CMK (cell line): ENCODE measurements around the gene MCM9.
A peak's percentile ranks its signal among the peaks of the same experiment; 100 is the strongest.

ENCODE experiments used
- DNase-seq: peaks from one replicate; pipeline ENCODE4 v3.0.0-alpha.2; 2010; ENCODE audit warnings: low read depth

The MCM9 gene

GRCh38 chr6:118864341-118865099 is 70.4 kb downstream of the MCM9 start:
- no peak for DNase-seq

- DNase-seq: no peak
These were observed 72.5 kb downstream of the MCM9 start for GRCh38 chr6:118862443-118862842.

- DNase-seq: no peak
These were observed 74.1 kb downstream of the MCM9 start for GRCh38 chr6:118860880-118861279.

- no peak for DNase-seq
These were observed 74.6 kb downstream of the MCM9 start for GRCh38 chr6:118860363-118860762.

GRCh38 chr6:118859517-118860064 is 75.4 kb downstream of the MCM9 start:
- no peak for DNase-seq

GRCh38 chr6:118856301-118856700 is 78.7 kb downstream of the MCM9 start:
- no peak for DNase-seq

- DNase-seq: no peak
These were observed 81.6 kb downstream of the MCM9 start for GRCh38 chr6:118853408-118853807.

- DNase-seq: no peak
These were observed 90.0 kb downstream of the MCM9 start for GRCh38 chr6:118844915-118845314.

- DNase-seq: no peak
These were observed 91.1 kb downstream of the MCM9 start for GRCh38 chr6:118843685-118844390.

GRCh38 chr6:118830691-118831090 is 104.3 kb downstream of the MCM9 start:
- DNase-seq: no peak

GRCh38 chr6:118829817-118830478 is 105.0 kb downstream of the MCM9 start:
- no peak for DNase-seq

GRCh38 chr6:118826096-118826495 is 108.9 kb downstream of the MCM9 start:
- no peak for DNase-seq

GRCh38 chr6:118825661-118826060 is 109.3 kb downstream of the MCM9 start:
- DNase-seq: no peak

- DNase-seq: no peak
These were observed 119.5 kb downstream of the MCM9 start for GRCh38 chr6:118815495-118815894.

GRCh38 chr6:118813775-118814174 is 121.2 kb downstream of the MCM9 start:
- DNase-seq: no peak

- DNase-seq: no peak
These were observed 122.0 kb downstream of the MCM9 start for GRCh38 chr6:118812970-118813369.

GRCh38 chr6:118810420-118811027 is 124.4 kb downstream of the MCM9 start:
- peak; percentile 18 for DNase-seq

GRCh38 chr6:118808793-118809638 is 125.9 kb downstream of the MCM9 start:
- DNase-seq: no peak

GRCh38 chr6:118804091-118804490 is 130.9 kb downstream of the MCM9 start:
- no peak for DNase-seq

- no peak for DNase-seq
These were observed 133.7 kb downstream of the MCM9 start for GRCh38 chr6:118801257-118801656.

- peak; percentile 42 for DNase-seq
These were observed 134.4 kb downstream of the MCM9 start for GRCh38 chr6:118800394-118801071.
